GM23248 (cell line): Measurements from ENCODE around the gene CTDSP1.

ENCODE experiments used
- EZH2 ChIP-seq: fragments of 200-600 bp; sonication (generic); IDR thresholded peaks from 2 replicates; pipeline ENCODE4 v1.6.1; 2018; ENCODE audit warnings: antibody characterized with exemption, mild to moderate bottlenecking; ENCODE audit not compliant: insufficient read depth, poor library complexity, severe bottlenecking
- EZH2phosphoT487 ChIP-seq: fragments of 200-600 bp; sonication (generic); IDR thresholded peaks from 2 replicates; pipeline ENCODE4 v1.6.1; 2018; ENCODE audit warnings: antibody characterized with exemption, moderate library complexity, mild to moderate bottlenecking, low read depth; ENCODE audit not compliant: insufficient read depth

- TF ChIP-seq EZH2phosphoT487, result no peak
- TF ChIP-seq EZH2, result no peak
Observed at GRCh38 chr2:218446547-218446946, 46.9 kb downstream of the CTDSP1 start.
